ENCODE measurements around the gene DCAKD.

Gene DCAKD

GRCh38 chr17:44998646-44999045 is 52.8 kb downstream of the DCAKD start:
- DNase-seq, result no peak

DNA sequence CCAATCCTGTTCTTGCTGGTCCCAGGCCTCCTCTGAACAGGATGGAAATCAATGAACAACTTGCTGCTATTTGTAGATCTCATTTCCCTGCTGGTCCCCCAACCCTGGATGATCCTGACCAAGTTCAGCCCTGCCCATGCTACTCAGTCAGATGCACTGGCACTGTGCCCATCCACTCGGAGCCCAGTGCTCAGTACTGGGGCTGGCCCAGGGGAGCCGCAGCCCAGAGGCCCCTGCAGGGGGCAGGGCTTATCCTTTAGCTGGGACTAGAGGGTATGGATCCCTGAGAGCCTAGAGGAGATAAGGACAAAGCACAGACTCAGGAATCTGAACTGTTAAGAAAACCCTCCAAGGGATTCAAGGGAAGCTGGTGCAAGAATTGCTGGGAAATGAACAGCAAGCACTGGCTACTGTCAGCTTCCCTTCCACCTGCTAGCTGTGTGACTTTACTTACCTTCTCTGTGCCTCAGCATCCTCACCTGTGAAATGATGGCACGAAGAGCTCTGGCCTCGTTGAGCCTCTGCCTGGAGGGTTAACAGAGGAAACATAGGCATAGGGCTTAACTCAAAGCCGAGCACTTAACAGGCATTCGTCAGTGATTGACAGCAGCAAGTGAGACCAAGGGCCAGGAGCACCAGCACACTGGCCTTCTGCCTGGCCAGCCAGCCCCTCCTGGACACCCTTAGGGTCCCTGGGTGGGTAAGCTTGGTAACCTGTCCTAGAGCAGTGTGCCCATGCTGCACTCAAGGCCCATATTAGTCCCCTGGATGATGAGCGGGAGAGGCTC is 53.5 kb downstream of the DCAKD start:
- DNase-seq, result no peak

GRCh38 chr17:44996304-44996703 is 55.1 kb downstream of the DCAKD start:
- DNase-seq, result no peak

DNA sequence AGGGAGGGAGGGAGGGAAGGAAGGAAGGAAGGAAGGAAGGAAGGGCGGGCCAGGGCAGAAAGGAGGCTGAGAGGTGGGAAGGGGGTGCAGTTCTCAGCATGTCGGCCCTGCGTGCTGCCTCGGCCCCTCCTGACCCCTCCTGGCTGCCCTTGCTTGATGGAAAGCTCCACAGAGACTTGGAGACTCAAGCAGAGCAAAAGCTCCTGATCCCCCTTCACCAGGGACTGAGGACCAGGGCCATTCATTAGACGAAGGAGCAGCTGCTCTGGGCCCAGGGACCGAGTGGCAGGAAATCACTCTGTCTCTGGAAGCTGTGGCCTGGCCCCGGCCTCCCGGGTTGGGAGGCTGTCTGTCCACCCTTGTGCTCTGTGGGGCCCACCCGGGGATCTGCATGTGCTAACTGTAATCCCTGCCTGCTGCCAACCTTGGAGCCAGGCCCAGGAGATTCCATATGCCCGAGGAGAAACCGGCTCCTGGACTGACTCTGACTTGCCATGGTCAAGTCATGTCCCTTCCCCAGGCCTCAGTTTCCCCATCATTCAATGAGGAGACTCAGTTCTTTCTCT is 55.9 kb downstream of the DCAKD start:
- DNase-seq, result no peak

- DNase-seq, result no peak
Measured at GRCh38 chr17:44992242-44992939, 59.0 kb downstream of the DCAKD start.

- no peak for DNase-seq
Measured at GRCh38 chr17:44990994-44991393, 60.4 kb downstream of the DCAKD start.

- DNase-seq, result no peak
Measured at GRCh38 chr17:44989552-44990138, 61.8 kb downstream of the DCAKD start.

GRCh38 chr17:44988044-44988942 is 63.1 kb downstream of the DCAKD start:
- DNase-seq, result no peak

DNA sequence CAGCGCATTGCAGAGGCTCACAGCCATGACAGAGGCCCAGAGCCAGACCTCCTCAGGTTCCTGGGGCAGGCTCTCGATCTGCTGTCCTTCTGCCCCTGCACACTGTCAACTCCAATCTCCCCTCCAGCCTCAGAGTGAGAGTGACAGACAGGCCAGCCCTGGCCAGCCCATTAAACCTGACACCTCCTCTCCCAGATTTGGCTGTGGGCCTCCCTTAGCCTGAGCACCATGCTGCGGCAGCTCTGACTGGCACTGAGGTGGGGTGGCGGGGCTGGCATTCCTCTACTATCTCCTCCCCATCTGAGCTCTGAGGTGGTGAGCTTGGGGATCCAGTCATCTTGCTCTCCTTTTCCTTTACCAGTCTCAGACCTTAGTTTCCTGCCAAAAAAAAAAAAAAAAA is 67.9 kb downstream of the DCAKD start:
- DNase-seq, result no peak

DNA sequence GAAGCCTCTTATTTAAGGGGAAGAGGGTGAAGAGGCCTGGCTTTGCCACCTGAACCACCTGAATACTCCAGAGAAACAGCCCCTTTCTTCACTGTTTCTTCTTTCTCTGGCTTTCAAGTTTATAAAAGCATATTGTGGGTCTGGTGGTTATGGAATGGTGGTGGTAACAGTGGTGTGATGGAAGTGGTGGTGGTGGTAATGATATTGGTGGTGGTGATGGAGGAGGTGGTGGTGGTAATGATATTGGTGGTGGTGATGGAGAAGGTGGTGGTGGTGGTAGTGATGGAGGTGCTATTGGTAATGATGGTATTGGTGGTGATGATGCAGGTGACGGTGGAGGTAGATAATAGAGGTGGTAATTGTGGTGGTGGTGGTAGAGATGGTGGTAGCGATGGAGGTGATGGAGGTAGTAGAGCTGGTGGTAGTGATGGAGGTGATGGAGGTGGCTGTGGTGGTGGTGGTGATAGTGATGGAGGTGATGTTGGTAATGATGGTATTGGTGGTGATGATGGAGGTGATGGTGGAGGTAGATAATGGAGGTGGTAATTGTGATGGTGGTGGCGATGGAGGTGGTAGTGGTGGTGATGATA is 69.2 kb downstream of the DCAKD start:
- DNase-seq, result no peak

- no peak for DNase-seq
Measured at GRCh38 chr17:44981221-44981968, 70.0 kb downstream of the DCAKD start.

DNA sequence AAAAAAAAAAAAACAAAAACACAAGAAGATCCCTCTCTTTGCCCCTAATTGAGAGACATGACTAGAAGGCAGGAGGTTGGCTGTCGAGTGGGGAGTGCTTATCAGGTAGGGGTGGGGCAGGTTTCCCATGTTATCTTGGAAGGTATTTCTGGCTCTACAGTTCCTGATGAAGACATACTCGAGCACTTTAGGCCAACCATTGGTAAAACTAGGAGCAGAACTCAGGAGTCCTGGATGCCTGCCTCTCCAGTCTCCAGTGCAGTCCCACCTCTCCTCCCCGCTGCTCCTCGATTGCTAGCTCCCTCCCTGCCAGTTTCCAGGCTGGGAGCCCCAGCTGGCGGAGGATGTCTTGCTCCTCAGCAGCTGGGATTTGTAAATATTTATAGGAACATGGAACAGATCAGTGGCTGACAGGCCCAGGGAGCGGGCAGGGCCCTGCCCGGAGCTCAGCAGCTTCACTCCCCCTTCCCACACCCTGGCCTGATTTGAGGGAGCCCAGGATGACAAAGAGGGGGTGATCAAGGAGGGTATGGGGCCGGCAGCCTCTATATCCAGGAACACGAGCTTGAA is 71.9 kb downstream of the DCAKD start:
- no peak for DNase-seq

- DNase-seq, result no peak
Measured at GRCh38 chr17:44978807-44979206, 72.6 kb downstream of the DCAKD start.

DNA sequence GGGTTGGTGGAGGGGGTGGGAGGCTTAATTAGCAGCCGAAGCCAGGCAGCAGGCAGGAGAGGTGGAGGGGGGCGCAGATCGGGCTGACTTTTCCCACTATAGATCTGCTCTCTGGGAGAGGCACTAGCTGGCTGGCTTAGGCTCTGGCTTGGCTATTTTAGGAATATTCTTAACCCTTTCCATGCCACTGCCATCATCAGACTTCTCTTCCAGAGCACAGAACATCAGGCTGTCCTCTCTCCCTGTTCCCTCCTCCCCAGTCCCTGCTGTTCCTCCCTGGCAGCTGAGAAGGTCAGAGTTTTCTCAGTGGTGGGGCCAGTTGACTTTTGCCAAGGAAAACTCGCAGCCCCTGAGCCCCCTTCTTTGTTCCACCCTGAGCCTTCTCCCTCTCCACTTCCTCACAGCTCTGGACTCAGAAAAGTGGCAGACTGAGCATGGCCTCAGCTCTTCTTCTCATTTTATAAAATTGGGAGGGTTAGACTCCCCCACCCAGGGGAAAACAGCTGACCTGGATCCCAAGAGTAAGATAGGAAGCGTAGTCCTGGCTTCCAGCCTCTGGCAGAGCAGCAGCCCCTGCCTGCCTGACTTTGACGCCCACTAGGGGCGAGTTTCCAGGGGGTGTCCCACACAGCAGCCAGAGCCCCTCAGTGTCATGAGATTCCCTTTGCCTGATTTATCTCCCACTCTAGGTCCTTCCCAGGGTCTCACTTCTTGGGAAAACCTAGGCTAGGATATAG is 73.5 kb downstream of the DCAKD start:
- DNase-seq, result no peak

GRCh38 chr17:44977065-44977464 is 74.4 kb downstream of the DCAKD start:
- no peak for DNase-seq

- DNase-seq, result no peak
Measured at GRCh38 chr17:44976206-44976605, 75.2 kb downstream of the DCAKD start.
